SU-DHL-6 (cell line): ENCODE data around the gene PHYHIPL.

ENCODE experiments used
- CTCF ChIP-seq: fragments of 200-600 bp; sonication (generic); IDR thresholded peaks from one replicate; pipeline ENCODE4 v1.5.1; 2017; ENCODE audit warnings: antibody characterized with exemption, mild to moderate bottlenecking, low read length, moderate library complexity; ENCODE audit not compliant: insufficient read depth, poor library complexity, severe bottlenecking
- EZH2phosphoT487 ChIP-seq: fragments of 200-600 bp; sonication (generic), shearing (Covaris generic); conservative IDR thresholded peaks from 2 replicates; pipeline ENCODE4 v1.6.1; 2018; ENCODE audit warnings: mild to moderate bottlenecking, antibody characterized with exemption, low read length, moderate library complexity, mixed read lengths

- TF ChIP-seq CTCF (no peak), EZH2phosphoT487 (no peak)
Observed at GRCh38 chr10:59270492-59270891, 94.0 kb downstream of the PHYHIPL start.
